Liver (tissue), 3 donors: ENCODE measurements around the gene KLHDC2.

ENCODE experiments used
- EGR1 ChIP-seq, 2 donors: IDR thresholded peaks; 2 replicates each; pipeline ENCODE4 v1.6.1; 2016 to 2018; ENCODE audit warnings: antibody characterized with exemption in 2 of 2, low read depth in 2 of 2
- GABPA ChIP-seq, 2 donors: IDR thresholded peaks in 1 of 2; conservative IDR thresholded peaks in 1 of 2; 2 replicates each; pipeline ENCODE4 v1.6.1; 2016; ENCODE audit warnings: antibody characterized with exemption in 2 of 2, mild to moderate bottlenecking in 1 of 2, moderate library complexity in 1 of 2
- JUND ChIP-seq, 2 donors: IDR thresholded peaks; 2 replicates each; pipeline ENCODE4 v1.6.1; 2016; ENCODE audit warnings: antibody characterized with exemption in 2 of 2
- RAD21 ChIP-seq, 2 donors: IDR thresholded peaks; 2 replicates each; pipeline ENCODE4 v1.6.1; 2016; ENCODE audit warnings: antibody characterized with exemption in 2 of 2, mild to moderate bottlenecking in 2 of 2
- SP1 ChIP-seq: IDR thresholded peaks from 2 replicates; pipeline ENCODE4 v1.6.1; 2018; ENCODE audit warnings: antibody characterized with exemption, mild to moderate bottlenecking
- TAF1 ChIP-seq: conservative IDR thresholded peaks from 2 replicates; pipeline ENCODE4 v1.6.1; 2016; ENCODE audit warnings: antibody characterized with exemption, mild to moderate bottlenecking
- YY1 ChIP-seq: IDR thresholded peaks from 2 replicates; pipeline ENCODE4 v1.6.1; 2016; ENCODE audit warnings: antibody characterized with exemption, mild to moderate bottlenecking
- TF ChIP-seq, protein P1 (sequence below): fragments of 150-350 bp; IDR thresholded peaks from 2 replicates; pipeline ENCODE4 v1.5.1; 2017; ENCODE audit warnings: improper control_type of control experiment, low read depth, low read length; ENCODE audit not compliant: missing input control
- TF ChIP-seq, protein P2 (sequence below): IDR thresholded peaks from 2 replicates; pipeline ENCODE4 v1.6.1; 2016; ENCODE audit warnings: antibody characterized with exemption, mild to moderate bottlenecking
- TF ChIP-seq, protein P3 (sequence below): IDR thresholded peaks from 2 replicates; pipeline ENCODE4 v1.6.1; 2016; ENCODE audit warnings: antibody characterized with exemption
- donor health status: healthy.
- donor health status: healthy.

DNA sequence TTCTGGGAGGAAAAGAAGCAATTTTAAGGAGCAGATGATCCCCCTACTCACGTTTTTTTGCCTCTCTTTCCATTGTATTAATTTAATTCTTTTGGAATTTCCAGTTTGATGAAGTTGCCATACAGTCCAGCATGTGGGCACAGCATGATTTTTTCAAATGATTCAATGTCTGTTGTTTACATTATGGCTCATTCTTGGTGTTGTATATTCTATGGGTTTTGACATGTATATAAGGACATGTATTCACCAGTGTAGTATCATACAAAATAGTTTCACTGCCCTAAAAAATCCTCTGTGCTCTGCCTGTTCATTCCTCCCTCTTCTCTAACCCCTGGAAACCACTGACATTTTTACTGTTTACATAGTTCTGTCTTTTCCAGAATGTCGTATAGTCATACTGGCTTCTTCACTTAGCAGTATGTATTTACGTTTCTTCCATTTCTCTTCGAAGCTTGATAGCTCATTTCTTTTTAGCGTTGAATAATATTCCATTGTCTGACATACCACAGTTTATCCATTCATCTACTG is 13.3 kb upstream of the KLHDC2 start:
- TF ChIP-seq, protein P1, sequence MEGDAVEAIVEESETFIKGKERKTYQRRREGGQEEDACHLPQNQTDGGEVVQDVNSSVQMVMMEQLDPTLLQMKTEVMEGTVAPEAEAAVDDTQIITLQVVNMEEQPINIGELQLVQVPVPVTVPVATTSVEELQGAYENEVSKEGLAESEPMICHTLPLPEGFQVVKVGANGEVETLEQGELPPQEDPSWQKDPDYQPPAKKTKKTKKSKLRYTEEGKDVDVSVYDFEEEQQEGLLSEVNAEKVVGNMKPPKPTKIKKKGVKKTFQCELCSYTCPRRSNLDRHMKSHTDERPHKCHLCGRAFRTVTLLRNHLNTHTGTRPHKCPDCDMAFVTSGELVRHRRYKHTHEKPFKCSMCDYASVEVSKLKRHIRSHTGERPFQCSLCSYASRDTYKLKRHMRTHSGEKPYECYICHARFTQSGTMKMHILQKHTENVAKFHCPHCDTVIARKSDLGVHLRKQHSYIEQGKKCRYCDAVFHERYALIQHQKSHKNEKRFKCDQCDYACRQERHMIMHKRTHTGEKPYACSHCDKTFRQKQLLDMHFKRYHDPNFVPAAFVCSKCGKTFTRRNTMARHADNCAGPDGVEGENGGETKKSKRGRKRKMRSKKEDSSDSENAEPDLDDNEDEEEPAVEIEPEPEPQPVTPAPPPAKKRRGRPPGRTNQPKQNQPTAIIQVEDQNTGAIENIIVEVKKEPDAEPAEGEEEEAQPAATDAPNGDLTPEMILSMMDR, result no peak
- no peak for TF ChIP-seq RAD21 (IDR thresholded peaks at IDR 0.05)
- TF ChIP-seq, protein P2, sequence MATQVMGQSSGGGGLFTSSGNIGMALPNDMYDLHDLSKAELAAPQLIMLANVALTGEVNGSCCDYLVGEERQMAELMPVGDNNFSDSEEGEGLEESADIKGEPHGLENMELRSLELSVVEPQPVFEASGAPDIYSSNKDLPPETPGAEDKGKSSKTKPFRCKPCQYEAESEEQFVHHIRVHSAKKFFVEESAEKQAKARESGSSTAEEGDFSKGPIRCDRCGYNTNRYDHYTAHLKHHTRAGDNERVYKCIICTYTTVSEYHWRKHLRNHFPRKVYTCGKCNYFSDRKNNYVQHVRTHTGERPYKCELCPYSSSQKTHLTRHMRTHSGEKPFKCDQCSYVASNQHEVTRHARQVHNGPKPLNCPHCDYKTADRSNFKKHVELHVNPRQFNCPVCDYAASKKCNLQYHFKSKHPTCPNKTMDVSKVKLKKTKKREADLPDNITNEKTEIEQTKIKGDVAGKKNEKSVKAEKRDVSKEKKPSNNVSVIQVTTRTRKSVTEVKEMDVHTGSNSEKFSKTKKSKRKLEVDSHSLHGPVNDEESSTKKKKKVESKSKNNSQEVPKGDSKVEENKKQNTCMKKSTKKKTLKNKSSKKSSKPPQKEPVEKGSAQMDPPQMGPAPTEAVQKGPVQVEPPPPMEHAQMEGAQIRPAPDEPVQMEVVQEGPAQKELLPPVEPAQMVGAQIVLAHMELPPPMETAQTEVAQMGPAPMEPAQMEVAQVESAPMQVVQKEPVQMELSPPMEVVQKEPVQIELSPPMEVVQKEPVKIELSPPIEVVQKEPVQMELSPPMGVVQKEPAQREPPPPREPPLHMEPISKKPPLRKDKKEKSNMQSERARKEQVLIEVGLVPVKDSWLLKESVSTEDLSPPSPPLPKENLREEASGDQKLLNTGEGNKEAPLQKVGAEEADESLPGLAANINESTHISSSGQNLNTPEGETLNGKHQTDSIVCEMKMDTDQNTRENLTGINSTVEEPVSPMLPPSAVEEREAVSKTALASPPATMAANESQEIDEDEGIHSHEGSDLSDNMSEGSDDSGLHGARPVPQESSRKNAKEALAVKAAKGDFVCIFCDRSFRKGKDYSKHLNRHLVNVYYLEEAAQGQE, result no peak
- TF ChIP-seq SP1, result no peak
- no peak for TF ChIP-seq TAF1
- TF ChIP-seq YY1, result no peak
- TF ChIP-seq, protein P3, sequence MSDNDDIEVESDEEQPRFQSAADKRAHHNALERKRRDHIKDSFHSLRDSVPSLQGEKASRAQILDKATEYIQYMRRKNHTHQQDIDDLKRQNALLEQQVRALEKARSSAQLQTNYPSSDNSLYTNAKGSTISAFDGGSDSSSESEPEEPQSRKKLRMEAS, result no peak
- no peak for TF ChIP-seq EGR1 (IDR thresholded peaks at IDR 0.05; ENCODE audit: low read depth in 2 of 2)
- TF ChIP-seq JUND (IDR thresholded peaks at IDR 0.05), result no peak
- no peak for TF ChIP-seq GABPA (IDR thresholded peaks at IDR 0.05 in 1 of 2, conservative IDR thresholded peaks at IDR 0.05 in 1 of 2)
